Measurements from ENCODE around the gene UBE2J2.

UBE2J2 gene

DNA sequence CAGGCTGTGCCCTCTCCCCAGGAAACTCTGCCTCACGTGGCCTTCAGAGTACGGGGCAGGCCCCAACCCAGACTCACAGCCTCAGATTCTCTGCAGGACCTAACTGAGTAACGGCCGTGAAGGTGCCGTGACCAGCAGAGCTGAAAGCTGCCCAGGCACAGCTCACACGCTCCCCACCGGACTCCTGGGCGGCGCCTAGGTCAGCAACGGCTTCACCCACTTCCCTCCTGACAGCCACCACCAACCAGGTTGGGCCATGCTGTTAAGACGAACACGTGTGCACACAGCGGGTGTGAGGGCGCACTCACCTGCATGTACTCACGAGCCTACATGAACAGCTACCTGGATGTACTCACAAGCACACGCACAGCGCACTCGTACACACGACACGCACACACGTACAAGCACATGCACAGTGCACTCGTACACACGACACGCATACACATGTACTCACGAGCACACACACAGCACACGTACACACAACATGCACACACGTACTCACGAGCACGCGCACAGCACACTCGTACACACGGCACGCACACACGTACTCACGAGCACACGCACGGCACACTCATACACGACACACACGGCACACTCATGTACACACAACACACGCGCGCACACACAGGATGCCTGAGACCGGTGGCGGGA, 51.0 kb downstream of the UBE2J2 start:
- CTCF ChIA-PET: interaction anchor here (1.4 kb wide), 1 partner anchor 100 kb away, joined by 4 read pairs; no protein-coding TSS in a partner anchor
- TF ChIP-seq, protein P1, sequence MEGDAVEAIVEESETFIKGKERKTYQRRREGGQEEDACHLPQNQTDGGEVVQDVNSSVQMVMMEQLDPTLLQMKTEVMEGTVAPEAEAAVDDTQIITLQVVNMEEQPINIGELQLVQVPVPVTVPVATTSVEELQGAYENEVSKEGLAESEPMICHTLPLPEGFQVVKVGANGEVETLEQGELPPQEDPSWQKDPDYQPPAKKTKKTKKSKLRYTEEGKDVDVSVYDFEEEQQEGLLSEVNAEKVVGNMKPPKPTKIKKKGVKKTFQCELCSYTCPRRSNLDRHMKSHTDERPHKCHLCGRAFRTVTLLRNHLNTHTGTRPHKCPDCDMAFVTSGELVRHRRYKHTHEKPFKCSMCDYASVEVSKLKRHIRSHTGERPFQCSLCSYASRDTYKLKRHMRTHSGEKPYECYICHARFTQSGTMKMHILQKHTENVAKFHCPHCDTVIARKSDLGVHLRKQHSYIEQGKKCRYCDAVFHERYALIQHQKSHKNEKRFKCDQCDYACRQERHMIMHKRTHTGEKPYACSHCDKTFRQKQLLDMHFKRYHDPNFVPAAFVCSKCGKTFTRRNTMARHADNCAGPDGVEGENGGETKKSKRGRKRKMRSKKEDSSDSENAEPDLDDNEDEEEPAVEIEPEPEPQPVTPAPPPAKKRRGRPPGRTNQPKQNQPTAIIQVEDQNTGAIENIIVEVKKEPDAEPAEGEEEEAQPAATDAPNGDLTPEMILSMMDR (IDR thresholded peaks at IDR 0.05; ENCODE audit: control extremely low read depth, extremely low read depth, low read depth, missing control alignments): no peak
- POLR2A ChIA-PET: no interaction called here
- DNase-seq (ENCODE audit: extremely low spot score): no peak

DNA sequence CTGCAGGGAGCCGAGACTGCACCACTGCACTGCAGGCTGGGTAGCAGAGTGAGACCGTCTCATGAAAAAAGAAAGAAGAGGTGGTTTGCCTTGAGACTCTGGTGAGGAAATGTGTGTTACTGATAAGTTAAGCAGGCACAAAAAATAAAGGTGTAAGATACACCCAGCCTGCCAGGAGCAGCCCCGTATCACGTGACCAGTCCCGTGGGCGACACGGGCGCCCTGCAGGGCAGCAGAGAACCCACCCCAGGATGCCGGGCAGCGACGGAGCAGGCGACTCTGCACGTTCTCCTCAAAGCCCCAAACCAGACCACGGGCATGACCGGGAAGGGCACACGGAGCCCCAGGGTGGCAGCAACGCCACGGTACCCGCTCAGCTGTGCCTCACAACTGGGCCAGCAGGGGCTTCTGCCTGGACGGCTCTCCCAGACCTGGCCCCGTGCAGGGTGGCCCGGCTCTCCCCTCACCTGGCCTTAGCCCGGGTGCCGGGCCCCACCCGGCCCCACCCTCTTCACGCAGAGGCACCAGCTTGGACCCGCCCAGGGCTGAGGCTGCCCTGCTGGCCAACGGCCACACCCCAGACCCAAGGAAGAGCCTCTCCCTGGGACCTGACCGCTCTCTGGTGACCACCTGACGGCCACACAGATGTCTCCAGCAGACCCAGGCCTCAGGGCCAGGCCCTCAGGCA, 51.6 kb downstream of the UBE2J2 start:
- TF ChIP-seq, protein P1 (IDR thresholded peaks at IDR 0.05; ENCODE audit: control extremely low read depth, extremely low read depth, low read depth, missing control alignments): no peak
- ChIA-PET POLR2A (no interaction called here), CTCF (interaction anchor here (1.4 kb wide), 1 partner anchor 100 kb away, joined by 4 read pairs; no protein-coding TSS in a partner anchor)

DNA sequence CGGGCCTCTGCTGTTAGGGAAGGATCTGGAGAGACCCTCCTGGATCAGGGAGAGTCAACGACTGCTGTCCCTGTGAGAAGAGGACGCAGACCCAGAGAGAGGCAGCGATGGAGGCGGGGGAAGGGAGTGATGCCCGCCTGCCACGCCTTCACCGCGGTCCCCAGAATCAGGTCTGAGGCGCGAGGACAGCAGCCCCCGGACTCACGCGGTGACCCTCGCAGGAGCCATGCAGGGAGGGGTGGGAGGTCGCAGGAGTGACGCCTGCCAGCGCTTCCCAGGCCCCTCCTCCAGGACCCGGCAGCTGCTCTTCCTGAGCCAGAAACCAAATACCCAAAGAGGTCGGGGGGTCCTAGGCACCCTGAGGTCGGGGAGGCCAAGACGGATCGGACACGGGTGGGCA, 53.5 kb downstream of the UBE2J2 start:
- ChIA-PET CTCF (no interaction called here), POLR2A (no interaction called here)
- TF ChIP-seq, protein P1 (IDR thresholded peaks at IDR 0.05; ENCODE audit: control extremely low read depth, extremely low read depth, low read depth, missing control alignments): no peak
- DNase-seq (ENCODE audit: extremely low spot score): no peak

More for the DNA sequence above, 51.6 kb downstream of the UBE2J2 start:
- no peak for DNase-seq (ENCODE audit: extremely low spot score)

DNA sequence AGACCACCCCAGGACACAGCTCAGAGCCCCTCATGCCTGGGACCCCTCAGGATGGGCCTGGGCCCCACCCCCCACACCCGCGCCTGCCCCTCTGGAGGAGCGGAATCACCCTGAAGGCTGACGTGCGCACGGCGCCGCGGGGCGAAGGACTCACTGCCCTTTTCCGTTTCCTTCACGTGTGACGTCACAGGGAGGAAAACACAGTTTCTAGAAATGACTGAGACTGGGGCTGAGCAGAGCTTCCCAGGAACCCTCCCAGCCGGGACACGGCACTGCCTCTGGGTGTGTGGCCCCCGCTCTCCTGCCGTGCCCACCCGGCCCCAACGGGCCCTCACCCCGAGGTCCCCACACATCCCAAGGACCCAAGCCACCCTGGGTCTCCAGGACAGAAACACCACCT, 54.3 kb downstream of the UBE2J2 start:
- TF ChIP-seq, protein P1 (IDR thresholded peaks at IDR 0.05; ENCODE audit: control extremely low read depth, extremely low read depth, low read depth, missing control alignments): no peak
- ChIA-PET POLR2A (no interaction called here), CTCF (no interaction called here)
- no peak for DNase-seq (ENCODE audit: extremely low spot score)

DNA sequence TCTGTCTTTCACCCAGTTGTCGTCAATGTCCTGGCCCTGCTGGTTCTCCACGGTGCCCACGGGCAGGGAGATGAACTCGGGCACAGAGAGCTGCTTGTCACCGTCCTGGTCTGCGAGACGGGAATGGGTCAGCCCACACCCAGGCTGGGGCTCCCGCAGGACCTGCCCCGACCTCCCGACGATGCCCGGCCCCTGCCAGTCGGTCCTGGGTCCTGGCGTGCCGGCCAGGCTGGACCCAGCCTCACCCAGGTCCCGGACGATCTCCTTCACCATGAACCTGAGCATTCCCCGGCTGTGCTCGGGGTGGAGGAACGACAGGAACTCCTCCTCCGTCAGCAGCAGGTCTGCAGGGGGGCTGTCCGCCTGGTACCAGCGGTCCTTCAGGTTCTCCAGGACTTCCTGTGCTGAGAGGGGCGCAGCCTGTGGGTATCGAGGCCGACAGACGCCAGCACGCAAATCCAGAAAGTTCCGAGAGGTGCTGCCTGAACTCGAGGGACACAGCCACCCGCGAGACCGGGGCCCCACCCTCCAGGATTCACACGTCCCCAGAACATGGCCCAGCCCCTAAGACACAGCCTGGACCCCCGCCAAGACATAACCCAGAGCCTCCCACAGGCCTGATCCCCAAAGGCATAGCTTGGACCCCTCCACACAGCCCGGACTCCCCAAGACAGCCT, 55.0 kb downstream of the UBE2J2 start:
- no peak for DNase-seq (ENCODE audit: extremely low spot score)
- POLR2A ChIA-PET: no interaction called here
- CTCF ChIA-PET: no interaction called here
- TF ChIP-seq, protein P1 (IDR thresholded peaks at IDR 0.05; ENCODE audit: control extremely low read depth, extremely low read depth, low read depth, missing control alignments): no peak

DNA sequence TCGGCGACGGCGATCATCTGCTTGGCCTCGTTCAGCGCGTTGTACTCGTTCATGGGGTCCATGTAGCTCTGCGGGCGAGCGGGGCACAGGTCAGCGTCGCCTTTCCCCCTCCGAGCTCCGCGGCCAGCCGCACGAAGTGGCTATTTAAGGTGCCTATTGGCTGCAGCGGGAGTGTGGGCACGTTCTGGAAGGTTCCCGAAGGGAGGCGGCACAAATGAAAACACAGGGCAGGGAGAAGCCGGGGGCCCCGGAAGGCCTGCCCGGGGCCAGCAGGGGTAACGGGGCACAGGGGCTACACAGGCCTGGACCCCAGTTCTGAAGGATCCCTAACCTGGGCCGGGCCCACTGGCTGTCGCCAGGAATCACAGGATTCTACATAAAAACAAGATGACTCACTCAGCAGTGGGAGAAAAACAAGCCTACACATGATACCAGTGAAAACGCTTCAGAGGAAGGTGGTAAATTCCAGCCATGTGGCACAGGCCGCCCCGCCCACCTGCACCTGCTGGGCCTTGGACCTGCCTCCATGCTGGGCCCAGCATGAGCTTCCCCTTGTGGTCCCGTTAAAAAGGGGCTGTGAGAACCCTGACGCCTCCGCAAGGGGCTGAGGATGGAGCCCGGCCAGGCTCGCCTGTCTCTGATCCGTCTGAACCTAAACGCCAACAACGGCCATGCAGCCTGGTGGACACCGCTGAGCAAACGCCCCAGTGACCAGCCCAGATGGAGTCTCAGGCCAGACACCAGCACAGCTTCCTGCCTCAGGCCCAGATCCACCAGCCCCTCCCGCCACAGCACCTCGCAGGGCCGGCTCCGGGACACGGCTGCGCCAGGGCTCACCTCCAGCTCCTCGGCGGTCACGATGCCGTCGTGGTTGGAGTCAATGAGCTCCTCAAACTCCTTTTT, 55.8 kb downstream of the UBE2J2 start:
- DNase-seq (ENCODE audit: extremely low spot score): no peak
- POLR2A ChIA-PET: no interaction called here
- TF ChIP-seq, protein P1 (IDR thresholded peaks at IDR 0.05; ENCODE audit: control extremely low read depth, extremely low read depth, low read depth, missing control alignments): no peak
- CTCF ChIA-PET: interaction anchor here (0.7 kb wide), 1 partner anchor 96 kb away, joined by 3 read pairs; no protein-coding TSS in a partner anchor

Measured in GM10248 (cell line).